IPS-20b (cell line): ENCODE measurements around the gene CYTH2.

Experiments
- H3K27ac ChIP-seq: one replicate; pipeline ENCODE4 v1.5.1; 2013; ENCODE audit warnings: low read length
- H3K27me3 ChIP-seq: 2 replicates; pipeline ENCODE4 v1.6.1; 2013; ENCODE audit warnings: mild to moderate bottlenecking, low read length, inconsistent platforms; ENCODE audit not compliant: insufficient read depth
- H3K36me3 ChIP-seq: 2 replicates; pipeline ENCODE4 v1.6.1; 2013; ENCODE audit warnings: low read depth, mild to moderate bottlenecking, inconsistent platforms, low read length, moderate library complexity; ENCODE audit not compliant: insufficient read depth
- H3K4me1 ChIP-seq: 2 replicates; pipeline ENCODE4 v1.6.1; 2013; ENCODE audit warnings: mild to moderate bottlenecking, control low read depth, inconsistent platforms, low read length, moderate library complexity; ENCODE audit not compliant: insufficient read depth
- H3K4me3 ChIP-seq: 2 replicates; pipeline ENCODE4 v1.5.1; 2013; ENCODE audit warnings: mild to moderate bottlenecking, low read length, inconsistent platforms
- H3K9ac ChIP-seq: 2 replicates; pipeline ENCODE4 v1.6.1; 2013; ENCODE audit warnings: low read depth, mild to moderate bottlenecking, inconsistent platforms, low read length, moderate library complexity
- H3K9me3 ChIP-seq: 2 replicates; pipeline ENCODE4 v1.6.1; 2013; ENCODE audit warnings: mild to moderate bottlenecking, low read depth, low read length, inconsistent platforms; ENCODE audit not compliant: insufficient read depth

The CYTH2 gene

DNA sequence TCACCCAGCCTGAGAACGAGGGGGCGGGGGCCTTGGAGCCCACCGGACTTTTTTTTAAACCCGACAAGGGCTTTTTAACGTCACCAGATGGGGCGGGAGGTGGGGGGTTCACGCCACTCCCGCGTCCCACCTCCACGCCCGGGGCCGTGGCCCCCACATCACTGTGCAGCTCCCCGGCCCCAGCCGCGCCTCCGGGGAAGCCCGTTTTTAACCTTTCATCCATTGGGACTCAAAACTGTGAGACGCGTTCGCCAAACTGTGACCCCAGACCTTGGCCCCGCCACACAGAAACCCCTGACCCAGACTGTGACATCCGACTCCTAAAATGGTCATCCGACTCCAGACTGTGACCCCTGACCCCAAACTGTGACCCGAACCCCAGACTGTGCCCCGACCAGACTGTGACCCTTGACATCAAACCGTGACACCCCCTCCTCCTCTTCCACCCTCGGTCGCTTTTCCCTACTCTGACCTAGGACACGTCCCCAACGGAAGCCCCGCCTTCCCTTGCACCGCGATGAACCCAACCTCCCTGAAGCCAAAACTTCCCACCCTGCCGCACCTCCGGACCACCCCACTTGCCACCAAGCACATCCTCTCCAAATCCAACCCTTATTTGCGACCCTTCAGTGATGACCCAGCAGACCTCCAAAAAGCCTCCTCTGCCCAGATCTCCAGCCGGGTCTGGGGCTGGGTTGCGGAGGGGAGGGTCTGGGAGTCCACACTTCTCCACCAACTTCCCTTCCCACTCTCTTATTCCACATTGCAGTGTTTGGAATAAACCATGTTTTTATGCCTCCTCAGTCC lies 24.8 kb upstream of the CYTH2 start:
- H3K27me3 ChIP-seq, result peaks cover 41% of the 10 kb centered on the region
- peak overlapping the region; percentile 94; the same call in 1 of the 2 replicates for H3K9ac ChIP-seq
- H3K4me3 ChIP-seq, result peak overlapping the region; percentile 94
- H3K9me3 ChIP-seq, result no peaks in the 10 kb centered on the region
- no peak overlapping the region for H3K27ac ChIP-seq
- H3K36me3 ChIP-seq, result peaks cover 22% of the 10 kb centered on the region
- H3K4me1 ChIP-seq, result peaks cover 8% of the 10 kb centered on the region; the same call in 1 of the 2 replicates

DNA sequence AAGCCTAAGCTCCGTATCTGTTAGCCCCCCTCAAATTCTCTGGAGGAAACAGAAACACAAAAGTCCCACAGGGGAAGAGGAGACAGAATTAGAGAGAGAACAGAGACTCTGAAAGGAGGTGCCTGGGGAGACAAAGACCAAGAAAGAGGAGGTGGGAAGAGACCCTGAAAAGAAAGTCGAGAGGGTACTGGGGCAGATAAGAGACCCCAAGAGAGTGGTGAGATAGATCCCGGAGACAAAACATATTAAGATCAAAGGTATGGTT lies 24.3 kb upstream of the CYTH2 start:
- peaks cover 41% of the 10 kb centered on the region for H3K27me3 ChIP-seq
- peak overlapping the region; percentile 94 for H3K4me3 ChIP-seq
- H3K9ac ChIP-seq, result peak overlapping the region; percentile 94; the same call in 1 of the 2 replicates
- no peaks in the 10 kb centered on the region for H3K9me3 ChIP-seq
- peaks cover 27% of the 10 kb centered on the region for H3K36me3 ChIP-seq
- no peak overlapping the region for H3K27ac ChIP-seq
- peaks cover 8% of the 10 kb centered on the region; the same call in 1 of the 2 replicates for H3K4me1 ChIP-seq

GRCh38 chr19:48445256-48445605 lies 23.9 kb upstream of the CYTH2 start:
- H3K4me1 ChIP-seq, result peaks cover 8% of the 10 kb centered on the region; the same call in 1 of the 2 replicates
- H3K9ac ChIP-seq, result peak overlapping the region; percentile 94; the same call in 1 of the 2 replicates
- peaks cover 41% of the 10 kb centered on the region for H3K27me3 ChIP-seq
- H3K36me3 ChIP-seq, result peaks cover 31% of the 10 kb centered on the region
- H3K9me3 ChIP-seq, result no peaks in the 10 kb centered on the region
- H3K4me3 ChIP-seq, result peak overlapping the region; percentile 94
- H3K27ac ChIP-seq, result no peak overlapping the region

DNA sequence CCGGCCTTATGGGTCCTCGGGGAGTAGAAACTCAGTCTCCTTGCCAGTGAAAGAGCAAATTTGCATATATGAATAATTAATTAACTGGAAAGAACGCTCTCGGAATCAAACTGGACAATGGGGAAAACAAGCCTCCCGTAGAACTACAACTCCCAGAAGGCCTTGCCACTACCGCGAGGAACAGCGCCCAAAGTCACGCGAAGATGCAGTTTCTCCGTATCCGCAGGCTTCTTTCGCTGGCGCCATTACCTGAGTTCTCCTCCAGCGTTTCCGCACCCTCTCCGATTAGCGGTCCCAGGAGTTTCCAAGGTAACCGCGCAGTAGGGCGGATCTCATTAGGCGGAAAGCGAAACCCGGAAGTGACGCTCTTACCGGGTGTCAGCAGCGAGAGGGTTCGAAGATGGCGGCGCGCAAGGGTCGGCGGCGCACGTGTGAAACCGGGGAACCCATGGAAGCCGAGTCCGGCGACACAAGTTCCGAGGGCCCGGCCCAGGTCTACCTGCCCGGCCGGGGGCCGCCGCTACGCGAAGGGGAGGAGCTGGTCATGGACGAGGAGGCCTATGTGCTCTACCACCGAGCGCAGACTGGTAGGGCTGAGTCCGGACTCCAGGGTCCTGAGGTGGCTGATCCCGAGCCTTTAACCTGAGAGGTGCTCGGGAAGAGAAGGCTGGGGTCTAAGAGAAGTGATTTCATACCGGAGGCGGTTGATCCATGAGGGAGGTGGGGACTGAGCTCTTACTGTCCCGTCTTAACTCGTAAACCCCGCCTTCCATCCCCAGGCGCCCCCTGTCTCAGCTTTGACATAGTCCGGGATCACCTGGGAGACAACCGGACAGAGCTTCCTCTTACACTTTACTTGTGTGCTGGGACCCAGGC lies 23.3 kb upstream of the CYTH2 start, which contains the start of gene GRWD1:
Gene GRWD1 (plus strand): TSS at position 378 of the 876 bp plus-strand sequence. CDS start 23 bp downstream, at position 401.
- H3K9ac ChIP-seq, result peak within 1 kb of the TSS; percentile 94
- no peak within 1 kb of the TSS for H3K27ac ChIP-seq
- peaks cover 8% of the 10 kb centered on the region; the same call in 1 of the 2 replicates for H3K4me1 ChIP-seq
- H3K9me3 ChIP-seq, result no peaks in the 10 kb centered on the region
- H3K4me3 ChIP-seq, result peak within 1 kb of the TSS; percentile 94
- H3K36me3 ChIP-seq, result peaks cover 37% of the 10 kb centered on the region
- peaks cover 39% of the 10 kb centered on the region for H3K27me3 ChIP-seq

DNA sequence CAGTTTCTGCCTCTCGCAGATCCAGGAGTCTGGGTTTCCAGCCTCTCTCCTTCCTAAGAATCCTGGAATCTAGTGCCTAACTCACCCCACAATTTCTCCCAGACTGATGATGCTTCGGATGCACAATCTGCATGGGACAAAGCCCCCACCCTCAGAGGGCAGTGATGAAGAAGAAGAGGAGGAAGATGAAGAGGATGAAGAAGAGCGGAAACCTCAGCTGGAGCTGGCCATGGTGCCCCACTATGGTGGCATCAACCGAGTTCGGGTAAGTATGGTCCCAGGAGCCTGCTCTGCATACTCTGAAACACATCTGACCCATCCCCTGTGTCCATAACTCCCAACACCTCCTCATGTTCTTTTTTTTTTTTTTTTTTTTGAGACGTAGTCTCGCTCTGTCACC lies 22.6 kb upstream of the CYTH2 start:
- Histone ChIP-seq H3K9me3 (no peaks in the 10 kb centered on the region), H3K4me3 (peak overlapping the region; percentile 94), H3K27me3 (peaks cover 32% of the 10 kb centered on the region), H3K27ac (no peak overlapping the region), H3K36me3 (peaks cover 44% of the 10 kb centered on the region), H3K4me1 (peaks cover 8% of the 10 kb centered on the region; the same call in 1 of the 2 replicates), H3K9ac (peak overlapping the region; percentile 94)

- Histone ChIP-seq H3K36me3 (peaks cover 62% of the 10 kb centered on the region), H3K27me3 (peaks cover 18% of the 10 kb centered on the region), H3K9me3 (no peaks in the 10 kb centered on the region)
Measured at GRCh38 chr19:48448563-48448962, 20.6 kb upstream of the CYTH2 start.

GRCh38 chr19:48450441-48450840 lies 18.7 kb upstream of the CYTH2 start:
- H3K4me1 ChIP-seq, result no peaks in the 10 kb centered on the region

More at GRCh38 chr19:48448563-48448962, 20.6 kb upstream of the CYTH2 start:
- no peak overlapping the region for H3K4me3 ChIP-seq
- no peak overlapping the region for H3K9ac ChIP-seq
- H3K27ac ChIP-seq, result no peak overlapping the region
- H3K4me1 ChIP-seq, result peaks cover 8% of the 10 kb centered on the region; the same call in 1 of the 2 replicates

DNA sequence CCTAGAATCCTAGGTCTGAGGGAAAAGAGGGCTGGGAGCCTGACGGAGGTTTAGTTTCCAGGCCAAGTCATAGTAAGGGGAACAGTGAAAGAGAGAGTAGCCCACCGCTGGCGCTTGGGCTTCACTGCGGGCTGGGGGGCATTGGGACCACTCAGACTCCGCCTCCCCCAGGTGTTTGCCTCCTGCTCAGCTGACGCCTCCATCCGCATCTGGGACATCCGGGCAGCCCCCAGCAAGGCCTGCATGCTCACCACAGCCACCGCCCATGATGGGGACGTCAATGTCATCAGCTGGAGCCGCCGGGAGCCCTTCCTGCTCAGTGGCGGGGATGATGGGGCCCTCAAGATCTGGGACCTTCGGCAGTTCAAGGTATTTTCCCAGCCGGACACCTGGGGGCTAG lies 18.3 kb upstream of the CYTH2 start:
- Histone ChIP-seq H3K9me3 (no peaks in the 10 kb centered on the region), H3K36me3 (peaks cover 78% of the 10 kb centered on the region), H3K4me3 (no peak overlapping the region), H3K9ac (no peak overlapping the region), H3K4me1 (no peaks in the 10 kb centered on the region), H3K27ac (no peak overlapping the region), H3K27me3 (no peaks in the 10 kb centered on the region)

More at GRCh38 chr19:48450441-48450840, 18.7 kb upstream of the CYTH2 start:
- Histone ChIP-seq H3K27me3 (no peaks in the 10 kb centered on the region), H3K9ac (no peak overlapping the region), H3K27ac (no peak overlapping the region), H3K9me3 (no peaks in the 10 kb centered on the region), H3K4me3 (no peak overlapping the region), H3K36me3 (peaks cover 74% of the 10 kb centered on the region)

DNA sequence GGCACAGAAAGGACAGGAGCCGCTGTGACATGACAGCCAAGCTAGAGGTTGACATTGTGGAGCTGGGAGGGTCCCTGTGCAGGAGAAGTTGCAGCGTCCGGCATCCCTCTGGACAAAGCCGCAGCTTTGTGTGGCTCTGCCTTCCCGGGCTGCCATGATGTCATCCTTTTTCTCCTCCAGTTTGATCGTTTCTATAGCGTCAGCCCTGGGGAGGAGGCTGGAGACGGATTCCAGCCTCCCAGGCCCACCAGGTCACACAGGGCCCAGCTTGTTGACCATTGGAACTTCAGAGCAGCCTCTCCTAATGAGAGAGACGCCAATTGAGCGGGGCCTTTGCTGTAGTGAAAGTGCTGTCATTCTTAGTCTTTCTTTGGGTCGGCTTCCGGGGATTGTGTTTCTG lies 17.5 kb upstream of the CYTH2 start:
- Histone ChIP-seq H3K36me3 (peaks cover 85% of the 10 kb centered on the region), H3K4me1 (no peaks in the 10 kb centered on the region)

GRCh38 chr19:48452289-48453190 lies 16.6 kb upstream of the CYTH2 start:
- Histone ChIP-seq H3K9ac (no peak overlapping the region), H3K36me3 (peaks cover 87% of the 10 kb centered on the region), H3K4me1 (no peaks in the 10 kb centered on the region), H3K27me3 (no peaks in the 10 kb centered on the region), H3K9me3 (no peaks in the 10 kb centered on the region), H3K4me3 (no peak overlapping the region), H3K27ac (no peak overlapping the region)

More for the DNA sequence above, 17.5 kb upstream of the CYTH2 start:
- no peaks in the 10 kb centered on the region for H3K27me3 ChIP-seq
- no peaks in the 10 kb centered on the region for H3K9me3 ChIP-seq
- no peak overlapping the region for H3K9ac ChIP-seq
- H3K4me3 ChIP-seq, result no peak overlapping the region
- no peak overlapping the region for H3K27ac ChIP-seq

GRCh38 chr19:48454150-48454730 lies 14.9 kb upstream of the CYTH2 start:
- no peaks in the 10 kb centered on the region for H3K27me3 ChIP-seq
- no peak overlapping the region for H3K9ac ChIP-seq
- H3K4me3 ChIP-seq, result no peak overlapping the region
- H3K9me3 ChIP-seq, result no peaks in the 10 kb centered on the region
- no peaks in the 10 kb centered on the region for H3K4me1 ChIP-seq
- peaks cover 72% of the 10 kb centered on the region for H3K36me3 ChIP-seq
- H3K27ac ChIP-seq, result no peak overlapping the region
